Activated CD8-positive, alpha-beta memory T cell treated with anti-CD3 and anti-CD28 coated beads, Interleukin-2, amount 50 U/mL, for 1 hour (primary cell): ENCODE data around the gene C16orf78.
"Not testable (repeated sequence)": the region's sequence is repeated elsewhere in the genome, so short reads cannot be mapped to it uniquely, and the experiment has no call there.

Experiments
- DNase-seq: peaks from one replicate; pipeline ENCODE4 v3.0.0-alpha.2; 2020; ENCODE audit errors: extremely low read depth

C16orf78 gene

DNA sequence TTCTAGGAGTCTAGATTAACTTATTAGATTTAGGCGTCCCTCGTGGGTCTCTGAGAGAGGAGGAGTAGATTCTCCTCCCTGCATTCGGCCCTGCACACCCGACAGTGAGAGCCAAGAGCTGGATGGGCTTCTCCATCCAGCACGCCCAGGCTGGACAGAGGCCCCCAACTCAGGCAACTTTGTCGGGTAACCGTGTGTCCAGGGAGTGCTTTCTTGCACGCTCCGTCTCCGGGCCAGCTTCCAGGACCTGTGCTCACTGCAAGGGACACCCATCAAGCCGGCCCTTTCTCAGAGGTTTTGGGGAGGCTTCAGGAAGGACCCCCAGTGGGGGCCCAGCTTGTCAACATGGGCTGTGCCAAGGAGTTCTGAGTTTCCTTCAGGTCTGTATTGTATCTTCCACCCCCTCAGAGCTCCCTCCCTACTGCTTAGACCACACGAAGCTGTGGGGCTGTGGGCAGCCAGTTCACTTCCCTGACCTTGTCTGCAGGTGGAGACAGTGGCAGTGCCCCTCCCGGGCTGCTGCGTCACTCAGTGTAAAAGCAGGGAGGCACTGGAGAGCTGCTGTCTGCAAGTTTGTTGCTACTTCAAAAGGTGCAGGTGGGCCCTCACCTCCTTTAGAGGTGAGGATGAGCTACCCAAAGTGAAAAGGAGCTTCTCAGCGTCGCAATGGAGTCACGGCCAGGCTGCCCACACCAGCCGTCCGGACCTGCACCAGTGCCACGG lies 24.0 kb upstream of the C16orf78 start:
- no peak for DNase-seq

DNA sequence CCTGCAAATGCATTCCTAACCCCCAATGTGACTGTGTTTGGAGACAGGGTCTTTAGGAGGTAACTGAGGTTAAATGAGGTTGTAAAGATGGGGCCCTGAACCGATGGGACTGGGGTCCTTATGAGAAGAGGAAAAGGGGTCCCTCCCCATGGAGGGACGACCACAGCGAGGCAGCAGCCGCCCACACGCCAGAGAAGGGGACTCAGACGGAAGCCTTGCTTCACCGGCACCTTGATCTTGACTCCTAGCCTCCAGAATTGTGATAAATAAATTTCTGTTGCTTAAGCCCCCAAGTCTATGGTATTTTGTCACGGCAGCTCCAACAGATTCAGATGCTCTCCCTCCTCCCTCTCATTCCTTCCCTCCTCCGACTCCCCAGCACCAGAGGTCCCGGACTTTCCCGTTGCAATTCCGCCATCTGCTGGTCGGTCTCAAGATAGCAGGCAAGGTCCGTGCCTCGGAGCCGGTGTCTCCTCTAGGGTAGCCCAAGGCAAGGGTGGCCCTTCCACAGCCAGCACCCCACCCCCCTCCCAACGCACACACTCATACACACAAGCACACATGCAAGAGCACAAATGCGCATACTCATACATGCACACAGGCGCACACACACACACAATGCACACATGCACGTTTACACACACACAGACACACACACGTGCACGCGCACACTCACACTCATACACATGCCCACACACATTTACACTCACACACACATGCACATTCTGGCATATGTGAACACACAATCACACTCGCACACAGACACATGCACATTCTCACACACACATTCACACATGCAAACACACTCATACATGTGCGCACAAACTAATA lies 23.1 kb upstream of the C16orf78 start:
- DNase-seq: no peak

DNA sequence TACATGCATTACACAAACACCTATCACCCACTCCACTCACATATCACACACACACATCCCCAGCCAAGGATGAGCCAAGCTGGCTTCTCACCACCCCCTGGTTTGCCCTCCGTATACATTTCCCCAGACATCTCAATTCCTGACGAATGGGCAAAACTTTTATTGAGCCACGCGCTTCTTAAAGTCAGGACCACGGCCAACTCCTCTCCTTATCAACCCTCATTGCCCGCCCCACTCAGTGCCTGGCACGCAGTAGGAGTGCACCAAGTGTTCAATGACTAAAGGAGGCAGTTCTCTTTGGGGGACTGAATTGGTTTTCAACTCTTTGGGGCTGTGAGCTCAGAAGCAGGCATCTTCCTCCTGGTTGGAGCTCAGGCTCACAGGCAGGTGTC lies 22.5 kb upstream of the C16orf78 start:
- DNase-seq: no peak

DNA sequence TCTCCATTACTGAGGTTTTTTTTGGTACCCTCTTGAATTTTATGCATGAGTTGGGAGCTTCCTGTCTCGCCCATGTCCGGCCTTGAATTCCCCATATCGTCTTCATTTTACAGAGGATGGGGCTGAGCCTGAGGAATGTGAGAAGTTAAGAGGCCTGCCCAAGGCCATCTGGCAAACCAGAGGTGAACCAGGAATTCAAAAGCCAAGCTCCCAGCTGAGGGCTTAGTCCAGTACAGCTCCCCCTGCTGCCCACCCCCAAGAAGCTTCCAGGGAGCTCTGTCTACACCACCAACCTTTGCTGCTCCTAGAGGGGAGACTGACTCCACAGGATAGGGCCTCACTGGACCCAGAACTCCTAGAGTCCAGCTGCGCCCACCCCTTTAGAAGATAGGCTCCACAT lies 20.7 kb upstream of the C16orf78 start:
- no peak for DNase-seq

DNA sequence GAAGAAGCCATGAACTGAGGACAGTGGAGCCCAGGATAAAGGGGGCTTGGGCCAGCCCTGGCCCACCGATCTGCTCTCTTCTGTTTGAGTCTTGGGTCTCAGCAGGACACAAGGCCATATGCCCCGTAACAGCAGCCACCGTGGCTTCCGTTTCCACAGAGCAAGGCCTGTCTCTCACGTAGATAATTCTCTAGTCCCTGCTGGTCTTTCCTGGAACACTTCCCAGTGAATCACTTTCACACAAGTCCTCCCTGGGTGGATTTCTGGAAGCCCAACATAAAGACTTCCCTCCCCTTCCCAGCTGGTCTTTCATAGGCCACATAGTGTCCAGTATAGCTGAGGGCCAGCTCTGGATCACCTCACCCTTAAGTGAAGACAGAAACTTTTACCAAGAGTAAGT lies 19.9 kb upstream of the C16orf78 start:
- no peak for DNase-seq

DNA sequence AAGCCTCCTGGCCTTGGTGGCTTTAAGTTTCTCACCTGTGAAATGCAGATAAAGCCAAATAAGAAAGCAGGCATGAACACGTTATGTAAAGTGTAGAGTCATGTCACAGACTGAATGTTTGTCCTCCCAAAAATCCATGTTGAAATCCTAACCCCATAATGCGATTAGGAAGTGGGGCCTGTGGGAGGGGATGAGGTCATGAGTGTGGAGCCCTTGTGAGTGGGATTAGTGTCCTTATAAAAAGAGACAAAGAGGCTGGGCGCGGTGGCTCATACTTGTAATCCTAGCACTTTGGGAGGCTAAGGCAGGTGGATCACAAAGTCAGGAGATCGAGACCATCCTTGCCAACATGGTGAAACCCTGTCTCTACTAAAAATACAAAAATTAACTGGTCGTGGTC lies 19.5 kb upstream of the C16orf78 start:
- DNase-seq: no peak

DNA sequence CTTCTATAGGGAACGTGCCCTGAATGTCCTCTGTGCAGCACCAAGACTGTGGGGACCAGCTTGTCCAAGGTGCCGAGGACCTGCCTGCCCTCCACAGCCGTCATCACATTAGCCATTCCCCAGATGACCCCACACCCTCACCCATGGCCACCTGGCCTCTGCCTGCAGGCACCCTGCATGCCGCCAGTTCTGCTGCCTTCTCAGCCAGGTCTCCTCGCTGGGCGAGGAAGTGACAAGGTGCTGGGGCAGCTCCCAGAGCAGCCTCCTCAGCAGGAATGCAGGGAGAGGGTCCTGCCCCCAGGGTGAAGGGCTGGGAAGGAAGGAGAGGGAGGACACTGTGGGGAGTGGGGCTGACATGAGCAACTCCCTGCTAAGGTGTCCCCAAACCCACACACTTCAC lies 18.6 kb upstream of the C16orf78 start:
- DNase-seq: no peak

DNA sequence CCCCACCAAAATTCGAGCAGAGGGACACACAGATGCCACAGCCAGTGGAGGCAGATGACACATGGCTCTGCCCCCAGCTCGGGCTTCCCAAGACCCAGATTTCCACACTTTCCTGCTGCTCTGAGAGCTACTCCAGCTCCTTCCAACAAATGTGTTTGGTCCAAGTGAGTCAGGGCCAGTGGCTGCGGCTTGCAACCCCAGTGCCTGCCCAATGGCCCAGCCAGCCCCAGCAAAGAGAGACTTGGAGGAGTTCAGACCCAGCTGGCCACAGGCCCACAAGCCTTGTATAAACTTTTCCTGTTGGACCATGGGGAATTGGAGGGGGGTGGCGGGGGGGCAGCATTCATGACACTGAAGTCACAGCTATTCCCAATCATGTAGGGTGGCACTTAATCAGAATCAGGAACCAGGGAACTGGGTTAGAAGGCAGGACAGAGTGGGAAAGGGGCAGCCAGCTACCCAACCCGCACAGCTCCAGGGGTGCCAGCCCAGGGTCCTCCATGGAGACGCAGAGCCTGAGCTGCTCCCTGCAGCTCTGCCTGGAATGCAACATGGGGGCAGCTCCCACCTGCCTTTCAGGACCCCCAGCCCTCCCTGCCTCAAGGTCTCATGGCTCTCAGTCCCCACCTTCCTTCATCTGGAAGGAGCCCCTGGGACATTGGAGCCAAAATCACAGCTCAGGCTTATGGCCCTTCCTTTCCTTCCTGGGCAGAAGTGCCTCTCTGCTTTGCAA lies 17.5 kb upstream of the C16orf78 start:
- no peak for DNase-seq

DNA sequence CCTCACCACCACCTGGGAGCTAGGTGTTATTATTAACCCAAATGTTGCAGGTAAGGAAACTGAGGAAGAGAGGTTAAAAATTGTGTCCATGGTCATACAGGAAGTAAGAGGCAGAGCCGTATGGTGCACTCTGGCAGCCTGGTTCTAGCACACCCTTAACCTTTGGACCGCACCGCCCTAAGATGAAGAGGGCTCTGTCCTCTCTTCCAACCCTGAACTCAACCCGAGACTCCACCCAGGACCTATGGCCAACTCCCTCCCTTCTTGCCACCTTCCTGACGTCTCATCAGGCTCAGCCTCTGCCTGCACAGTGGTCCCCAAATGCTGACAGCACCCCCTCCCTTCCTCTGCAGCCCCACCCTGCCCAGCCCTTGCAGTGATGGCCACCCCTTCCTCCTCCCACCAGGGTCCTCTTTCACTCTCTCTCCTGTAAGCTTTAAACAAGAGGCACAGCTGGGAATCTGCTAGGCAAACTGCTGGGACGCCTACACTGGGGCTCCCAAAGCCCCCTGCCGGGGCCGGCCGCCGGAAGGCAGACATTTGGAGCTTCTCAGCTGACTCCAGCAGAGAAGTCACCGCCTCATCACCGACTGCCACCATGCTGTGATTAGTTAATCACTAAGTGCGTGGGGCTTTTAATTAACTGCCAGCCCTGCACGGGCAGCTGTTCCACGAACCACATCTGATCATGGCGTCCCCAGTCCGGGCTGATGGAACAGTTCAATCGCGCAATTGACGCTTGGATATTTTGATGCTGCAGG lies 16.7 kb upstream of the C16orf78 start:
- DNase-seq: no peak

DNA sequence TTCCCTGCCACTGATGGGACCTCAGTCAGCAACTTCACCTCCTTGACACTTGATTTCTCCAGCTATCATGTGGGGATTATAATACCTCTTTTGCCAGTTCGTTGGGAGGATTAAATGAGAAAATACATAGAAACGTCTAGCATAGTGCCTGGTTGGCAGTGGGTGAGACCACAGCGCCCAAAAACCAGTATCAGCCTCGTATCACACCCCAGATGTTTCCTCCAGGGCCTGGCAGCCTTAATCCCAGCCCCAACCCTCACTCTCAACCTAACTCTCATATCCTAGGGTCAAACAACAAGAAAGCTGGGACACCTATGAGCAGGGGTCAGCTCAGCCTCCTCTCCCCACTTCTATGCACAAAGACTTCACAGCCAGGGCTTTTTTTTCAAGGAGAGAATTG lies 14.0 kb upstream of the C16orf78 start:
- no peak for DNase-seq

DNA sequence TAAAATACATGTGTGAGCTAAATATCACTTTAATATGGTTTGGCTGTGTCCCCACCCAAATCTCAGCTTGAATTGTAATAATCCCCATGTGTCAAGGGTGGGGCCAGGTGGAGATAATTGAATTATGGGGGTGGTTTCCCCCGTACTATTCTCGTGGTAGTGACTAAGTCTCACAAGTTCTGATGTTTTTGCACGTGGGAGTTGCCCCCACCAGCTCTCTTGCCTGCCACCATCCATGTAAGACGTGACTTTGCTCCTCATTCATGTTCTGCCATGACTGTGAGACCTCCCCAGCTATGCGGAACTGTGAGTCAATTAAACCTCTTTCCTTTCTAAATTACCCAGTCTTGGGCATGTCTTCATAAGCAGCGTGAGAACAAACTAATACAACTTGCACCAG lies 11.9 kb upstream of the C16orf78 start:
- DNase-seq: not testable (repeated sequence)

DNA sequence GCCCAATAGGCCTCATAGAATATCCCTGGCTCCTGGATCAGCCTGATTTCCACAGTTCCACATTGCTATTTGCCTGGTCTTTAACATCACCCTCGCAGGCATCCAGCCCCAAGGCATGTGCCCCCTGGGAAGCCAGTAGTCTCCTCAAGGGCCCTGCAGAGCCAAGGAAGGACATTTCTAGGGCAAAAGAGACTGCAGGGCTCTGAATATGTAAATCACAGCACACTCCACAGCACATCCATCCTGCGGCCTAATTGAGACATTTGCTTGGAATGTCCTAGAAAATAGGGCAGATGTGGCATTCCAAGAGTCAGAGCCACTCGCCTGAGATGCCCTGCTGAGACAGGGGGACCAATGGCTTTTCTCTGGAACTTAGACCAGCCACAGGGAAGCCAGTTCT lies 11.4 kb upstream of the C16orf78 start:
- DNase-seq: no peak

DNA sequence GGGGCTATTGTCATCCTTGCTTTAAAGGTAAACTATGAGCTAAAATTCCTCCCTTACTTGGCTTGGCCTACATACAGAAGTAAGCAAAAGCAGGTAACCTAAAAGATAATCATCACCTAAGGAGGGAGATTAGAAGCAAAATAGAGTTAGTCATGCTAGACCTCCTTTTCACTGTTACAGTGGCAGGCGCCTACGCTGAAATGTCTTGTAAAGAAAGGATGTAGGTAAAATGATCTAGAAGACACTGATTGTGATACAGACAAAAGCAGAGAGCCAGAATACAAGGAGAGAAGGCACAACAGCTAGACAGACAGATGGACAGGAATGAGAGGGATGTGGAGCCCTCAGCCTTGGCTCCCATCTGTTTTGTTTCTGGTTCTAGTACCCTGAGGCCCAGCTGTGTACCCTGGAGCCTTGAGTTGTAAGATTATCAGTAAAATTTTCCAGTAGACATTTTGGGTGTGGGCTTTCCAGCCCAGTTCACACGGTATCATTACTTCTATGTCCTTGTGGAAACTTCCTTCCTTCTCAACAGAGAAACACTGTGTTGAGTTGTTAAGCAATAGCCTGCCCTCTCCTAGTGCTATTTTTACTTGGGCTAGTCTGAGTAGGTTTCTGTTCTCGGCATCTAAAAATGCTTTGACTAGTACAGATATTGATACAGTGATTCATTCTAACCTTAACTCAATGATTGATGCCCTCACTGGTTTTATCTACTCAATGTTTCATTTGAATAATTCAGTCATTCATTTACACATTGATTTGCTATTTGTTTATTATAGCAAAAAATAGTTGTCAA lies 7.7 kb upstream of the C16orf78 start:
- DNase-seq: no peak

DNA sequence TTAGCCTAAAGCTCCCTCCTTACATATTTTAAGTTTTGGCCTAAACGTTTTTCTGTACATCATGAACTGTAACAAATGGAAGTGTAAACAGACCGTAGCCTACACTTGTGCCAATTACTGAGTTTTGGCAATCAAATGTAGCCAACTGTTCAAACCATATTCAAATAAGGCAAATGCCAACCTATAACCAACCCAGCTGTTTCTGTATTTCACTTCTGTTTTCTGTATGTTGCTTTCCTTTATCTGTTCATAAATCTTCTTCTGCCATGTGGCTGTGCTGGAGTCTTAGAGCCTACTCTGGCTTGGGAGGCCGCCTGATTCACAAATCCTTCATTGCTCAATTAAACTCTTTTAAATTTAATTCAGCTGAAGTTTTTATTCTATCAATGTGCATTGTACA lies 6.9 kb upstream of the C16orf78 start:
- DNase-seq: no peak

DNA sequence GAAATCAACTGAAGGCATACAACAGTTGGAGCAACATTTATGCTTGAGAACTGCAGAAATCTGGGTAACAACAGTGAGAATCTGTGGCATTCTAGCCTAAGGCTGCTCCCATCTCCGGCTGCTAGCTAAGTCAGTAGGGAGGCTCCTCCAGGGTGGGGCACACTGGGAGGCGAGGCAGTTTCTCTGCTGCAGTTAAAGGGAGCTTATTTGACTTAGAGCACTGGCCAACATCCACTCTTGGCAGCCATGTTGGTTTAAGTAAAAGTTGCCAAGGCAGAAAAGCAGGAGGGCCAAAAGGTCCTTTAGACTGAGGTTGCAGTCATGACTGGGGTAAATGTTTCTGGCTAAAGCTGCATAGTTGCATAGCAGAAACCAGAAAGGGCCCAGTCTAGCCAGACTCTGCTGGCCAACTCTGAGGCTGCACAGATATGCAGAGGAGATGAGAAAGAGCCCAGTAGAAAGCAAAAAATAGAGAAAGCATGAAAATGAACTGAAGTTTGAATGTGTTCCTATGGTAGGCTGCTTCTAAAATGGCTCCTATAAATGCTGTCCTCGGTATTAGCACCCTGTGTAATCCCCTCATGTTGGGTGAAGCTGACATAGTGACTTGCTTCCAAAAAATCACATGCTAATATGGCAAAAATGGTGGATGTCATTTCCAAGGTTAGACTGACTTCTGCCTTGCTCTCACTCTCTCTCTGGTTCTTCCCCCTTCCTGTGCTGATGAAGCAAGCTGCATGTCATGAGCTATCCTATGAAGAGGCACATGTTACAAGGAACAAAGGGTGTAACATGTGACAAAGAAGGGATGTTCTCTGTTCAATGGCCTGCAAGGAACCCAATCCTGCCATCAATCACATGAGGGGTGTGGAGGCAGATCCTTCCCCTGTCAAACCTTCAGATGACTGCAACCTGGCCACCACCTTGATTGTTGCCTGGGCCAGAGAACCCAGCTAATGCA lies 3.7 kb upstream of the C16orf78 start:
- DNase-seq: no peak

DNA sequence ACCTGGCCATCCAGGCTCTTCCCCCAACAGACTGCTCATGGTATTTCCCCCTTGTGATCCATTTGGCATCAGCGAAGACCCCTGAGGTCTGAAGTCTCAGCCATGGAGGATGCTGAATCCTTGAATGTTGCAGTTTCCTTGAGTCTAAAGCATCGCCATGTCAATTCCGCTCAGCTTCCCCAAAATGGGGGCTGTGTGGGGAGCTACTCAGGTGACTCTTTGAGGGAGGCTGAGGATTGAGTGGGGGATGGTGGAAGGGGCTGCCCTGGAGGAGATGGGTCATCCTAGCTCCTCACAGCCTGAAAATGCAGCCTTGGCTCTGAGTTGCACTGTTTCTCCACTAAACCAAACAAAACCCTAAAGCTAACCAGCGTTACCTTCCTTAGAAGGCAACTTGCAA lies 2.6 kb downstream of the C16orf78 start:
- no peak for DNase-seq

DNA sequence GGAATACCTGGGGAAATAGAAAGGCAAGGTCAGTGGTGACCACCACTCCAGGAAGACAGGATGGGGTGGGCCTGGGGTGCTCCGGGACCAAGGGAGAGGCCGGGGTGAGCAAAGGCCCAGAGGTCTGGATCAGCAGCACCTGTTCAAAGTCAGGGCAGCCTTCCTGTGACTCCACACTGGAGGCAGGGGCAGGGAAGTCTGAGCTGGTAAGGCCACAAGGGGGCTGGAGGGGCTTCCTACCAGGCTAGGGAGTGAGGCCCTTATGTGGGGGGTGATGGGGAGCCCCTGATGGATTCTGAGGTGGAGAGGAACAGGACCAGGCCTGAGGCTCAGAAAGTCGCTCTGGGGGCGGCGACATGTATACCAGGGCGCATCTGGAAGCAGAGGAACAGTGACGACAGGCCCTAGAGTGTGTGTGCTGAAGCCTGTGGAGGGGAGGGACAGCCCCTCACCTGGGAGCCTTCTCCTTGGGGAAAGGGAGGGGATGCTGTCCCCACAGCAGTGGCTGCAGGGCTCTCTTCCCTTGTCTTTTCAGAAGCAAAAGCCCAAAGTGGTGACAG lies 3.7 kb downstream of the C16orf78 start:
- DNase-seq: no peak

DNA sequence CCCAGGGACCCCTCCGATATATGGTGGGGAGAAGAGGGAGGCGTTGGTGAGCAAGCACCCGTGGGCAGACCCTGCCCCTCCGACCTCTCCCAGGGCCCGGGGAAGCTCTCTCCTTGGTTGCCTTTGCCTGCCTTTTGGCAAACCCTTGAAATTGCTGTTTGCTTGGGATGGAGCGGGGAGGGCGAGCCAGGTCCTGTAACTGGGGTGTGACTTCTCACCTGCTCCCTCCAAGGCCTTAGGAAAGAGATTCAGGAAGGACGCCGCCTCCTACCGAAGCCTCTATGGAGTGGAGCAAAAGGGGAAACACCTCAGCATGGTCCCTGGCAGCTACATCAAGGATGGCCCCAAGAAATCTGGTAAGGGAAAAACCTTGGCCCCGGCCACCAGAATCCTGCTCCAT lies 4.6 kb downstream of the C16orf78 start:
- DNase-seq: no peak

DNA sequence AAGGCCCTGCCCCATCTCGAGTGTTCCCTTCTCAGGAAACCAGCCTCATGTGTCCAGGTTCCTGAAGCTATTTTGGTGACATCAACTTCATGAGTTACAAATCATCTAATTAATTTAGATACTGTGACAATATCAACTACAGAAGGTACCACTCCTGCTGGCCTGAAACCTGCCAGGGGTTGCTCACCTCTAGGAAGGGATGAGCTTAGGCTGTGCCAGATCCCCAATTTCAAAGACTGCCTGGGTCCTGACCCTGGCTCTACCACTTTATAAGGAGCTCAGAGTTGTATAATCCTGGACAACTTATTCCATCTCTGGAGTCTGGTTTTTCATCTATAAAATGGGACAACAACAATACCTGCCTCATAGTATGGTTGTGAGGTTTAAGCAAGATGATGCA lies 5.2 kb downstream of the C16orf78 start:
- no peak for DNase-seq

DNA sequence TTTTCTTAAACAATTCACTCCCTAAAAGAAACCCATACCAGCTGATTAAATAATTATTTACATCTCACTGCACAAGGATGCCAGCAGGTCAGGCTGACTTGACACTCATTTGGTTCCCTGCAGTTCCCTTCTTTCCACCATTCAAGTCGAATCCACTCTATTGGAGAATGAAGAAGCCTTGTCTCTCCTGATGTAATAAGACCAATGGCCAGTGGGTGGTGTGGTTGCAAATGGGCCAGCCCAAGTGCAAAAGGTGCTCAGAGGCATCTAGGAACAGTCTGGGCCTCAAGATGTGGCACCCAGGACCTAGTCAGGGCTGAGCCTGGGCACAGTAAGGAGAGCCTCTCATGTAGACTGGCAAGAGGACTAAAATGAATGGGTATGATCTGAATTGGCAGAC lies 9.3 kb downstream of the C16orf78 start:
- DNase-seq: no peak
